GM19238 (cell line): ENCODE data around the gene ARHGEF3.

Source experiments
- DNase-seq: peaks from one replicate; pipeline ENCODE4 v3.0.0; 2011; ENCODE audit warnings: low spot score; ENCODE audit not compliant: insufficient read length

ARHGEF3 gene

GRCh38 chr3:56801662-56802377 is at the start of gene ARHGEF3:
ARHGEF3 (minus strand) TSS chr3:56801949; CDS start chr3:56801798, 151 bp downstream.
- DNase-seq, result peak; percentile 85

- DNase-seq, result no peak
Measured at GRCh38 chr3:56849698-56850097, 47.9 kb upstream of the ARHGEF3 start.

GRCh38 chr3:56845505-56845904 is 43.8 kb upstream of the ARHGEF3 start:
- DNase-seq, result no peak

GRCh38 chr3:56844536-56844935 is 42.8 kb upstream of the ARHGEF3 start:
- no peak for DNase-seq

- no peak for DNase-seq
Measured at GRCh38 chr3:56839784-56840715, 38.3 kb upstream of the ARHGEF3 start.

- DNase-seq, result no peak
Measured at GRCh38 chr3:56838448-56838847, 36.7 kb upstream of the ARHGEF3 start.

GRCh38 chr3:56837196-56837955 is 35.6 kb upstream of the ARHGEF3 start:
- peak; percentile 13 for DNase-seq

- no peak for DNase-seq
Measured at GRCh38 chr3:56836276-56837163, 34.8 kb upstream of the ARHGEF3 start.

GRCh38 chr3:56835650-56836227 is 34.0 kb upstream of the ARHGEF3 start:
- DNase-seq, result no peak

- no peak for DNase-seq
Measured at GRCh38 chr3:56833536-56833935, 31.8 kb upstream of the ARHGEF3 start.

- DNase-seq, result no peak
Measured at GRCh38 chr3:56833022-56833421, 31.3 kb upstream of the ARHGEF3 start.

GRCh38 chr3:56831572-56831971 is 29.8 kb upstream of the ARHGEF3 start:
- DNase-seq, result no peak

GRCh38 chr3:56830884-56831283 is 29.1 kb upstream of the ARHGEF3 start:
- no peak for DNase-seq

- no peak for DNase-seq
Measured at GRCh38 chr3:56829533-56829932, 27.8 kb upstream of the ARHGEF3 start.

- DNase-seq, result no peak
Measured at GRCh38 chr3:56826831-56827722, 25.3 kb upstream of the ARHGEF3 start.

- no peak for DNase-seq
Measured at GRCh38 chr3:56825567-56826438, 24.1 kb upstream of the ARHGEF3 start.

GRCh38 chr3:56823984-56824703 is 22.4 kb upstream of the ARHGEF3 start:
- no peak for DNase-seq
